ENCODE measurements around the gene KDM4C. TPM values are rescaled to one million over a fixed set of nuclear protein-coding genes. Genes with fewer than 3 reads are reported as not detected.

KDM4C gene
- total RNA-seq, 1 experiment from 2014 or later = 61.1 TPM

DNA sequence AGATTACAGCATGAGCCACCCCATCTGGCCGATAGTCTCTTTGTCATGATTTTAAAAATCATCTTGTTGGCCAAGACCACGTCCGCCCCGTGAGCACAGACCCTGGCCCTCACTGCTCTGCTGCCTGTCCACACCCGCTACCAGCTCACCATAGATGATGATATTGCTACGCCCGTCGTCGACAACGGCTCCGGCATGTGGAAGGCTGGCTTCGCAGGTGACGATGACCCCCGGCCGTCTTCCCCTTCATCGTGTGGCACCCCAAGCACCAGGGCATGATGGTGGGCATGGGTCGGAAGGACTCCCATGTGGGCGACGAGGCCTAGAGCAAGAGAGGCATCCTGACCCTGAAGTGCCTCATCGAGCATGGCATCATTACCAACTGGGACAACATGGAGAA lies 76.5 kb downstream of the KDM4C start:
- no peaks in the 10 kb centered on the region for H4K20me1 ChIP-seq (ENCODE audit: insufficient read depth, low read depth, low read length)
- peaks cover 5% of the 10 kb centered on the region; the same call in 1 of the 2 replicates for H3K36me3 ChIP-seq (ENCODE audit: insufficient read depth, low read length)
- H3K9me3 ChIP-seq (ENCODE audit: low read length) = no peaks in the 10 kb centered on the region
- no peaks in the 10 kb centered on the region for H3K27me3 ChIP-seq (ENCODE audit: low read length)
- DNase-seq = no peak
- no peaks in the 10 kb centered on the region for H3K4me1 ChIP-seq (ENCODE audit: low read length)
- no peak overlapping the region for H3K4me2 ChIP-seq (ENCODE audit: low read depth, low read length, poor library complexity, severe bottlenecking)
- H3K4me3 ChIP-seq (ENCODE audit: low read length) = no peak overlapping the region
- H2AFZ ChIP-seq (ENCODE audit: low read length) = no peak overlapping the region
- no peak overlapping the region for H3K9ac ChIP-seq (ENCODE audit: low read length)
- no peaks in the 10 kb centered on the region for H3K9me2 ChIP-seq (replicated peaks; ENCODE audit: insufficient read depth, low read length)
- H3K27ac ChIP-seq (ENCODE audit: low read length) = no peak overlapping the region
- H3K79me2 ChIP-seq (ENCODE audit: low read length) = peaks cover 14% of the 10 kb centered on the region

DNA sequence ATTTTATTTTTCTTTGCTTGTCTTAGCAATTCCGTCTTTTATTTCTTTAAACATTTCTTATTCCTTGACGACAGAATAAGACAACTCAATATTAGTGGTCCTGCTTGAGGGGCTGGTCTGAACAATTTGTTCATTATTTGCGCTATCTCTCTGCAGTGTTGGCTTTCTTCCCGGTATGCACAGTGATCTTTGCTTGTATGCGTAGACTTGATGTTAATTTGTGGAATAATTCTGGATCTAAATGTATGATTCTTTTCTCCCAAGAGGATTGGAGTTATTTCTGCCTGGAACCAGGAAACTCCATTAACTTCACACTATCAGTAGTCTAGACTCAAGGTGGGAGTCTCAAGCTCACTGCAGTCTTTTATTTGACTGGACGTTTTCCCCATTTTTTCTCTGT lies 80.4 kb downstream of the KDM4C start:
- Histone ChIP-seq H3K4me3 (ENCODE audit: low read length) (no peak overlapping the region), H3K27me3 (ENCODE audit: low read length) (no peaks in the 10 kb centered on the region), H3K9me2 (replicated peaks; ENCODE audit: insufficient read depth, low read length) (no peaks in the 10 kb centered on the region), H3K4me2 (ENCODE audit: low read depth, low read length, poor library complexity, severe bottlenecking) (no peak overlapping the region), H3K9me3 (ENCODE audit: low read length) (no peaks in the 10 kb centered on the region), H2AFZ (ENCODE audit: low read length) (no peak overlapping the region), H3K27ac (ENCODE audit: low read length) (no peak overlapping the region), H4K20me1 (ENCODE audit: insufficient read depth, low read depth, low read length) (no peaks in the 10 kb centered on the region), H3K9ac (ENCODE audit: low read length) (no peak overlapping the region), H3K36me3 (ENCODE audit: insufficient read depth, low read length) (no peaks in the 10 kb centered on the region; the same call in 1 of the 2 replicates), H3K4me1 (ENCODE audit: low read length) (no peaks in the 10 kb centered on the region), H3K79me2 (ENCODE audit: low read length) (peaks cover 30% of the 10 kb centered on the region)
- DNase-seq = no peak

DNA sequence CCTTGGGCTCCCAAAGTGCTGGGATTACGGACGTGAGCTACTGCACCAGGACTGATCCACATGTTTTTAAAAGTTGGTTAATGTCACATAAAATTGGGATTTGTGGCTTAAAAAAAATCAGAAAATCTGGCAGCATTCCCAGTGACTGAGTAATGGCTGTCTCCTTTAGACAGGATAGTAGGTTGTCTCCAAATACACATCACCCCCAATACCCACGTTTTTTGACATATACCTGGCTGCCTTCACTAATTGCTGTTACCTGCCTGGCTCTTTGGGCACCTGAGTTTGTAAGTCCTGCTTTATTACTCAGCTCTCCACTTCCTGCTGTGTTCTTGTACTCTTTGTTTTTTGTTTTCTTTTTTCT lies 84.8 kb downstream of the KDM4C start:
- no peaks in the 10 kb centered on the region for H4K20me1 ChIP-seq (ENCODE audit: insufficient read depth, low read depth, low read length)
- H3K27ac ChIP-seq (ENCODE audit: low read length) = no peak overlapping the region
- H3K9ac ChIP-seq (ENCODE audit: low read length) = no peak overlapping the region
- no peaks in the 10 kb centered on the region; the same call in 1 of the 2 replicates for H3K4me1 ChIP-seq (ENCODE audit: low read length)
- no peaks in the 10 kb centered on the region for H3K9me2 ChIP-seq (replicated peaks; ENCODE audit: insufficient read depth, low read length)
- no peak overlapping the region for H3K4me2 ChIP-seq (ENCODE audit: low read depth, low read length, poor library complexity, severe bottlenecking)
- DNase-seq = no peak
- no peak overlapping the region for H3K4me3 ChIP-seq (ENCODE audit: low read length)
- H3K36me3 ChIP-seq (ENCODE audit: insufficient read depth, low read length) = no peaks in the 10 kb centered on the region
- H3K27me3 ChIP-seq (ENCODE audit: low read length) = no peaks in the 10 kb centered on the region
- no peak overlapping the region for H2AFZ ChIP-seq (ENCODE audit: low read length)
- H3K9me3 ChIP-seq (ENCODE audit: low read length) = no peaks in the 10 kb centered on the region
- peaks cover 43% of the 10 kb centered on the region for H3K79me2 ChIP-seq (ENCODE audit: low read length)

DNA sequence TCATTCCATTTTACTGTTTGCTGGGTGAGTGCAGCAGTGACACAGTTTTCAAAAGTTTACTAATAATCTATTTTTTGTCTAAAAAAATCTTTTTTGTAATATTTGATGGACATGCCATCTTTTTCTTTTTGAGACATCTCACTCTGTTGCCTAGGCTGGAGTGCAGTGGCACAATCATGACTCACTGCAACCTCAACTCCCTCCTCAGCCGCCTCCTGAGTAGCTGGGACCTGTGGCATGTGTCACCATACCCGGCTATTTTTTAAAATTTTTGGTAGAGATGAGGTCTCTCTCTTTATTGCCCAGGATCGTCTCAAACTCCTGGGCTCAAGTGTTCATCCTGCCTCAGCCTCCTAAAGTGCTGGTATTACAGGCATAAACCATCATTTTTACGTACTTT lies 86.0 kb downstream of the KDM4C start:
- H3K4me1 ChIP-seq (ENCODE audit: low read length) = no peaks in the 10 kb centered on the region; the same call in 1 of the 2 replicates
- DNase-seq = no peak
- peaks cover 41% of the 10 kb centered on the region for H3K79me2 ChIP-seq (ENCODE audit: low read length)

DNA sequence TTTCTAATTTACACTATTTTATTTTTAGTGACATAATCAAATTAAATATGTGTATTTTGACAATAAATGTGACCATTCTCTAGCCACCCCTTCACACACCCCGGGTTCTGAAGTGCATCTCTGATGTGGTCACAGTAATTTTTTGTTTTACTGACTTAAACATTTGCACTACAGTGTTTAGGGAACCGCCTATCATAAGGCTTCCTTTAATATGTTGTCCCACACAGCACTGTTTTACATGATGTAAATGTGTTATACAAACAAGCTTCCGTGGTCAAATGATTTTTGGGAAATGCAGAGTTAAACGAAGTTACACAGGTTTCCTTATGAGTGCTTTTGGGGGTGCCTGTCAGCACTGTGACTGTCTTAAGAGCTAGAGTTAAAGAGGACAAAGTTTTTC lies 86.5 kb downstream of the KDM4C start:
- Histone ChIP-seq H3K4me1 (ENCODE audit: low read length) (no peaks in the 10 kb centered on the region; the same call in 1 of the 2 replicates), H3K9ac (ENCODE audit: low read length) (no peak overlapping the region), H3K4me2 (ENCODE audit: low read depth, low read length, poor library complexity, severe bottlenecking) (no peak overlapping the region), H3K9me3 (ENCODE audit: low read length) (no peaks in the 10 kb centered on the region), H3K36me3 (ENCODE audit: insufficient read depth, low read length) (no peaks in the 10 kb centered on the region), H3K4me3 (ENCODE audit: low read length) (no peak overlapping the region), H3K79me2 (ENCODE audit: low read length) (peaks cover 38% of the 10 kb centered on the region), H3K27me3 (ENCODE audit: low read length) (no peaks in the 10 kb centered on the region), H3K9me2 (replicated peaks; ENCODE audit: insufficient read depth, low read length) (no peaks in the 10 kb centered on the region), H3K27ac (ENCODE audit: low read length) (no peak overlapping the region), H4K20me1 (ENCODE audit: insufficient read depth, low read depth, low read length) (no peaks in the 10 kb centered on the region), H2AFZ (ENCODE audit: low read length) (no peak overlapping the region)
- no peak for DNase-seq

More for the DNA sequence above, 86.0 kb downstream of the KDM4C start:
- Histone ChIP-seq H3K9me3 (ENCODE audit: low read length) (no peaks in the 10 kb centered on the region), H2AFZ (ENCODE audit: low read length) (no peak overlapping the region), H3K27ac (ENCODE audit: low read length) (no peak overlapping the region), H3K9me2 (replicated peaks; ENCODE audit: insufficient read depth, low read length) (no peaks in the 10 kb centered on the region), H3K27me3 (ENCODE audit: low read length) (no peaks in the 10 kb centered on the region), H3K9ac (ENCODE audit: low read length) (no peak overlapping the region), H4K20me1 (ENCODE audit: insufficient read depth, low read depth, low read length) (no peaks in the 10 kb centered on the region), H3K36me3 (ENCODE audit: insufficient read depth, low read length) (no peaks in the 10 kb centered on the region), H3K4me2 (ENCODE audit: low read depth, low read length, poor library complexity, severe bottlenecking) (no peak overlapping the region), H3K4me3 (ENCODE audit: low read length) (no peak overlapping the region)

DNA sequence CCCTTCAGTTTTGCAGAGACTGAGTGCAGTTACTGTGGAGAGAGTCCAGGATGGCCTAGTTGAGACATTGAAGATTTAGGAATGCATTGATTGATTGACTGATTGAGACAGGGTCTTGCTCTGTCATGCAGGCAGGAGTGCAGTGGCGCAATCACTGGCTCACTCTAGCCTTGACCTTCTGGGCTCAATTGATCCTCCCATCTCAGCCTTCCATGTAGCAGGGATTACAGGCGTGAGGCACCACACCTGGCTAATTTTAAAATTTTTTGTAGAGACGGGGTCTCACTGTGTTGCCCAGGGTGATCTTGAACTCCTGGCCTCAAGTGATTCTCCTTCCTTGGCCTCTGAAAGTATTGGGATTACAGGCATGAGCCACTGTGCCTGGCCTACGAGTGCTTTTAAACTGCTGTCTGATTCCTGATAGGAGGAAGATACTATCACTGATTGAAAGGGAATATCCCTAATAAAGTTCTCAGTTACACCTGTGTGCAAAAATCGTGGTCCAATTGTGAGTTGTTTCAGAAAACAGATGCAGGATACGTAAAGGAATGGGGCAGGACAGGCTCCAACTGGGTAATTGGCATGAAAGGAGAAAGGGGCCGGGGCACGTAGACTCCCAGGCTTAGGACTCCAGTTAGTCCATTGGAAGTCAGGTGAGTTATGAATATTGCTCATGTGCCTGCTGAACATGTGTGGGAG lies 87.5 kb downstream of the KDM4C start:
- Histone ChIP-seq H3K79me2 (ENCODE audit: low read length) (peaks cover 43% of the 10 kb centered on the region), H3K9me3 (ENCODE audit: low read length) (no peaks in the 10 kb centered on the region), H3K27ac (ENCODE audit: low read length) (no peak overlapping the region), H2AFZ (ENCODE audit: low read length) (no peak overlapping the region), H3K4me3 (ENCODE audit: low read length) (no peak overlapping the region), H3K27me3 (ENCODE audit: low read length) (no peaks in the 10 kb centered on the region), H4K20me1 (ENCODE audit: insufficient read depth, low read depth, low read length) (no peaks in the 10 kb centered on the region), H3K4me2 (ENCODE audit: low read depth, low read length, poor library complexity, severe bottlenecking) (no peak overlapping the region), H3K9ac (ENCODE audit: low read length) (no peak overlapping the region), H3K36me3 (ENCODE audit: insufficient read depth, low read length) (0 out of 2 replicates have a peak, but pooled peaks cover 8% of the 10 kb centered on the region), H3K4me1 (ENCODE audit: low read length) (no peaks in the 10 kb centered on the region; the same call in 1 of the 2 replicates), H3K9me2 (replicated peaks; ENCODE audit: insufficient read depth, low read length) (no peaks in the 10 kb centered on the region; the same call in 1 of the 2 replicates)
- no peak for DNase-seq

DNA sequence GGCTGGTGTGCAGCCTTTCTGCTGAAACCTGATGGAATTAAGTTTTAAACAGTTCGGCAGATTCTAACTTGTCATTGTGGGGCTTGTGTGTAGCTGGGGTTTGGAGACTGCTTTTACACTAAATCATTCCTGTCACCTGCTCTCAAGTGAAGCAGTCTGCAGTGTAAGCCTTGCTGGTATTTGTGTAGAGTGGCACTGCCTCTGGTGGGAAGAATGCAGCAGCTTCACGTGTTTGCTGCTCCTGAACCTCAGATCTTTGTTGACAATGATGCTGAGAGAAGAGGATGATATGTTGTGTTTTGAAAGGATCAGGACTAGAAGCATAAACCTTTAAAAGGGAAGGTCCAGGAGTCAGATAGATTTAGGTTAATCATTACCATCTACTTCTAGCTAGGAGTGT lies 88.1 kb downstream of the KDM4C start:
- H3K4me1 ChIP-seq (ENCODE audit: low read length) = no peaks in the 10 kb centered on the region; the same call in 1 of the 2 replicates
- H3K9ac ChIP-seq (ENCODE audit: low read length) = no peak overlapping the region
- 0 out of 2 replicates have a peak, but pooled peaks cover 8% of the 10 kb centered on the region for H3K36me3 ChIP-seq (ENCODE audit: insufficient read depth, low read length)
- no peak overlapping the region for H2AFZ ChIP-seq (ENCODE audit: low read length)
- H3K27me3 ChIP-seq (ENCODE audit: low read length) = no peaks in the 10 kb centered on the region
- peaks cover 41% of the 10 kb centered on the region for H3K79me2 ChIP-seq (ENCODE audit: low read length)
- H3K27ac ChIP-seq (ENCODE audit: low read length) = no peak overlapping the region
- no peaks in the 10 kb centered on the region; the same call in 1 of the 2 replicates for H3K9me2 ChIP-seq (replicated peaks; ENCODE audit: insufficient read depth, low read length)
- DNase-seq = no peak
- no peaks in the 10 kb centered on the region for H3K9me3 ChIP-seq (ENCODE audit: low read length)
- H3K4me3 ChIP-seq (ENCODE audit: low read length) = no peak overlapping the region
- H4K20me1 ChIP-seq (ENCODE audit: insufficient read depth, low read depth, low read length) = no peaks in the 10 kb centered on the region
- H3K4me2 ChIP-seq (ENCODE audit: low read depth, low read length, poor library complexity, severe bottlenecking) = no peak overlapping the region

DNA sequence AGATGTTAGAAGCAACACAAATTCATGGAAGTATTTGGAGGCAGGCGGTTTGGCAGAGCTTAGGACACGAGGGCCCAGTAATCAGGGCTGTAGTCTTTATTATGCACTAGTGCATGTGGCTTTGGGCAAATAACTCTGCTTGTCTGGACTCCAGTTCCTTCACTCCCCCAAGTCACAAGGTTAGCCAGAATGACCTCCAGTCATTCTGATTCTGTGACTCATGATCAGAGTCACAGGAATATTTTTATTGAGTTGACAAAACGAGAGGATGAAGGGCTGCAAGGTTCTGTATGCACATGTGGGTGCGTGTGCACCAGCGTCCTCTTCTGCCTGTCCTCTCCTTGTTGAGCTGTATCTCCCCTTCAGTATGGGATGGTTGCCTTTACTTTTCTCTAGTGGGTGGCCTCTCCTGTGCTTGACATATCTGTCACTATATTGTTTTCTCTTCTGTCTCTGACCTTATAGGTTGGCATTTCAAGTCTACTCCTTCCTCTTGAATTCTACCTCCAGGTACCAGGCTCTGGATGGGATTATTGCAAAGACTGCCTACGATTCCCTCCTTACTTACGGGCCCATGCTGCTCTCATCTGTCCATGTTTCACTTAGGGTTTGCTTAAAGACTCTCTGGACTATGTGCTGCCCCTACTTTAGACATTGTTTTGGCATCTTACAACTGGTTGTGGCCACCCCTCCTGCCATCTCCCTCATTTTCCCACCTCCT lies 94.6 kb downstream of the KDM4C start:
- Histone ChIP-seq H3K36me3 (ENCODE audit: insufficient read depth, low read length) (0 out of 2 replicates have a peak, but pooled peaks cover 8% of the 10 kb centered on the region), H3K79me2 (ENCODE audit: low read length) (peaks cover 34% of the 10 kb centered on the region; the same call in 1 of the 2 replicates), H3K9ac (ENCODE audit: low read length) (no peak overlapping the region), H3K27ac (ENCODE audit: low read length) (no peak overlapping the region), H3K9me2 (replicated peaks; ENCODE audit: insufficient read depth, low read length) (no peaks in the 10 kb centered on the region; the same call in 1 of the 2 replicates), H3K27me3 (ENCODE audit: low read length) (no peaks in the 10 kb centered on the region), H4K20me1 (ENCODE audit: insufficient read depth, low read depth, low read length) (no peaks in the 10 kb centered on the region), H3K4me2 (ENCODE audit: low read depth, low read length, poor library complexity, severe bottlenecking) (no peak overlapping the region), H3K4me1 (ENCODE audit: low read length) (no peaks in the 10 kb centered on the region), H3K9me3 (ENCODE audit: low read length) (no peaks in the 10 kb centered on the region), H2AFZ (ENCODE audit: low read length) (no peak overlapping the region), H3K4me3 (ENCODE audit: low read length) (no peak overlapping the region)
- DNase-seq = no peak

All from Karpas-422 (cell line).